H7 (cell line): Measurements from ENCODE around the gene DYSF. TPM values are rescaled to one million over a fixed set of nuclear protein-coding genes. Genes with fewer than 3 reads are reported as not detected.

Experiments
- DNase-seq: peaks from one replicate; pipeline ENCODE4 v3.0.0; 2012
- H3K27me3 ChIP-seq: 2 replicates; pipeline ENCODE4 v1.6.0; 2011; ENCODE audit warnings: mild to moderate bottlenecking, low read length; ENCODE audit not compliant: control insufficient read depth, insufficient read depth
- H3K36me3 ChIP-seq: replicated peaks from 2 replicates; pipeline ENCODE4 v1.5.1; 2011; ENCODE audit warnings: low read length; ENCODE audit not compliant: control insufficient read depth, insufficient read depth
- H3K4me3 ChIP-seq: 2 replicates; pipeline ENCODE4 v1.5.1; 2011; ENCODE audit warnings: low read depth, mild to moderate bottlenecking, control low read depth, low read length, moderate library complexity; ENCODE audit not compliant: insufficient read depth
- total RNA-seq: library from RNA; depleted of rRNA; stranded (reverse); fragments of >200 nt; shearing (Covaris generic); gene quantifications from 2 replicates; pipeline ENCODE4 v1.2.3, GENCODE V29; 2014

The DYSF gene
- total RNA-seq, 1 experiment from 2014 or later: 7.4 TPM

DNA sequence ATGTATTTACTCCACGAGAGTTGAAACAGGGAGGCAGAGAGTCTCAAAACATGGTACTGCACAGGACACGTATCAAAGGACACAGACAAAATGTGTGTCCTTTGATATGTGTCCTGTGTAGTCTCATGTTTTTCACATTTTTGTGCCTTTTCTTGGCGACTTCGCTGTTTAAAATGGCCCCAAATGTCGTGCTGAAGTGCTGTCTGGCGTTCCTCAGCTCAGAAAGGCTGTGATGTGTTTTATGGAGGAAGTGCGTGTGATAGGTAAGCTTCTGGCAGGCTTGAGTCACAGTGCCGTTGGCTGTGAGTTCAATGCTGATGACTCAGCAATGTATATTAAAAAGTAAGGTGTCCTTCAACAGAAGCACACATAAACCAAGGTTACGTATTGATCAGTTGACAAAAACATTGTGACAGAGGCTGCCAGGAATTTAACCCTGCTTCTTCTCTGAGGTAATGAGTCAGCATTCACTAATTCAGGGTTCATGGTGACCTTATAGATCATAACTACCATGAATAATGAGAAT lies 78.2 kb downstream of the DYSF start:
- Histone ChIP-seq H3K36me3 (no peaks in the 10 kb centered on the region; the same call in 1 of the 2 replicates), H3K4me3 (no peak overlapping the region), H3K27me3 (no peaks in the 10 kb centered on the region)
- no peak for DNase-seq

- Histone ChIP-seq H3K27me3 (no peaks in the 10 kb centered on the region), H3K36me3 (no peaks in the 10 kb centered on the region; the same call in 1 of the 2 replicates), H3K4me3 (no peak overlapping the region)
- DNase-seq: no peak
These were observed 79.0 kb downstream of the DYSF start for GRCh38 chr2:71532327-71532726.

GRCh38 chr2:71534201-71534600 lies 80.8 kb downstream of the DYSF start:
- DNase-seq: no peak
- Histone ChIP-seq H3K27me3 (no peaks in the 10 kb centered on the region), H3K36me3 (no peaks in the 10 kb centered on the region; the same call in 1 of the 2 replicates)

GRCh38 chr2:71534826-71535225 lies 81.5 kb downstream of the DYSF start:
- no peak for DNase-seq
- H3K4me3 ChIP-seq: no peak overlapping the region
- H3K27me3 ChIP-seq: no peaks in the 10 kb centered on the region
- no peaks in the 10 kb centered on the region; the same call in 1 of the 2 replicates for H3K36me3 ChIP-seq

More at GRCh38 chr2:71534201-71534600, 80.8 kb downstream of the DYSF start:
- H3K4me3 ChIP-seq: no peak overlapping the region

DNA sequence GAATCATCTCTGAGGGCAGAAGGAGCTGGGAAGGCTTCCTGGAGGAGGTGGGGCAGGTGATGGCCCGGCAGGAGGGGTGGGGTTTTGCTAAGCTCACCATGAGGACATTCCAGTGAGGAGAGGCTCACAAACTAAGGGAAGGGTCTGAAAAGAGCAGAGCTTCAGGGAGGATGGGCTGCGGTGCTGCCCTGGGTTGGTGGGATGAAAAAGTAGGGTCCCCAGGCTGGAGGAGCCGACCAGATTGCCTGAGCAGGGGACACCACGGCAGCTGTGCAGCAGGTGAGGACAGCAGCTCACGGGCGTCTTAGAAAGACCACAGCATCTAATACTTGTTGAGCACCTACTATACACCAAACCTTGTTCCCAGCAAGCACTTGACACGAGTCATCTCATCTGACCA lies 82.2 kb downstream of the DYSF start:
- no peak overlapping the region for H3K4me3 ChIP-seq

DNA sequence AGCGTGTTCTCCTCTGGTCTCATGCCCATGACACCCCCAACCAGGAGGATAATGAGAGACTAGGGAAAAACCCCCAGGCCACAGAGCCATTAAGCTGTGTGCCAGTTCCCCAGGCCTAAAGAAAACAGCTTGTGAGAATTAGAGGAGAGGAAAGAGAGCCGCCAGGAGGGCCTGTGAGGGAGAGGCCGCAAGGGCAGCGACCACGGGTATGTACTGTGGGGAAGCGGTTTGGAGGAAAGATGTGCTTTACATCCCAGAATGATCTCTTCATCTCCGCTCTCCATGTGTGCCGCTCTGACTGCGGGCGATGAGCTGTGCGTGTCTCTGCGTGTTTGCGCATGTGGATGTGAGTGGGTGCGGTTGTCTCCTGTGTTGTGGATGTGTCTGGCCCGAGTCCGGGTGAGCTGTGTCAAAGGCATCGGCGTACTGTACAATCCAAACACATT lies 82.9 kb downstream of the DYSF start:
- H3K4me3 ChIP-seq: no peak overlapping the region
- no peaks in the 10 kb centered on the region; the same call in 1 of the 2 replicates for H3K36me3 ChIP-seq
- no peak for DNase-seq
- no peaks in the 10 kb centered on the region for H3K27me3 ChIP-seq

More for the DNA sequence above, 82.2 kb downstream of the DYSF start:
- peak; percentile 26 for DNase-seq
- Histone ChIP-seq H3K27me3 (no peaks in the 10 kb centered on the region), H3K36me3 (no peaks in the 10 kb centered on the region; the same call in 1 of the 2 replicates)

GRCh38 chr2:71538241-71538640 lies 84.9 kb downstream of the DYSF start:
- H3K4me3 ChIP-seq: no peak overlapping the region
- no peaks in the 10 kb centered on the region for H3K27me3 ChIP-seq
- DNase-seq: no peak
- H3K36me3 ChIP-seq: no peaks in the 10 kb centered on the region; the same call in 1 of the 2 replicates

DNA sequence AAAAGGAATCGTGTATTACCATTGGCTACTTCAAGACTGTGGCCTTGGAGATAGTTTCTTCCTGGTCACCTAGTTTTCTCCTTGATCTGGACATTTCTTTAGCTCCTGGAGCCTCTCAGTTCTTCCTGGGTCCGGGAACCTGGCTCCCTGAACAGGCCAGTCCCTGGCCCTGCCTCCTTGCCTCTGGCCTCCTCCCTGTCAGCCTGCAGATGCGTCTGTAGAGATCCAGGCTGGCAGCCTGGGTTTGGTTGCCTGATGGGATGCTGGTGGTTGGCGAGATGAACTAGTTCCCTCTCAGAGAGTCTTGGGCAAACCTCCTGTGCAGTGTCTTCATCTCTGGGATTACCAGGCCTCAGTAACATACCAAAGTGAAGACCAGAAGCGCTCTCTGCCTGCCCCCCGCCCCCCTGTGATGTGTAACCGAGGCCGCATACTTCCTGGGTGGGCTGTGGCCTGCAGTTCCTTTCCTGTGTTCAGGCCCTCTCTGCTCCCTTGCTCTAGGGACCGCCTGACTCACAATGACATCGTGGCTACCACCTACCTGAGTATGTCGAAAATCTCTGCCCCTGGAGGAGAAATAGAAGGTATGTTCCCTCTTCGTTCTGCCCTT lies 85.4 kb downstream of the DYSF start:
- H3K36me3 ChIP-seq: no peaks in the 10 kb centered on the region; the same call in 1 of the 2 replicates
- H3K27me3 ChIP-seq: no peaks in the 10 kb centered on the region
- no peak overlapping the region for H3K4me3 ChIP-seq
- peak; percentile 25 for DNase-seq

- no peaks in the 10 kb centered on the region for H3K36me3 ChIP-seq
- H3K27me3 ChIP-seq: no peaks in the 10 kb centered on the region
- no peak overlapping the region for H3K4me3 ChIP-seq
- DNase-seq: no peak
These were observed 87.5 kb downstream of the DYSF start for GRCh38 chr2:71540818-71541217.

DNA sequence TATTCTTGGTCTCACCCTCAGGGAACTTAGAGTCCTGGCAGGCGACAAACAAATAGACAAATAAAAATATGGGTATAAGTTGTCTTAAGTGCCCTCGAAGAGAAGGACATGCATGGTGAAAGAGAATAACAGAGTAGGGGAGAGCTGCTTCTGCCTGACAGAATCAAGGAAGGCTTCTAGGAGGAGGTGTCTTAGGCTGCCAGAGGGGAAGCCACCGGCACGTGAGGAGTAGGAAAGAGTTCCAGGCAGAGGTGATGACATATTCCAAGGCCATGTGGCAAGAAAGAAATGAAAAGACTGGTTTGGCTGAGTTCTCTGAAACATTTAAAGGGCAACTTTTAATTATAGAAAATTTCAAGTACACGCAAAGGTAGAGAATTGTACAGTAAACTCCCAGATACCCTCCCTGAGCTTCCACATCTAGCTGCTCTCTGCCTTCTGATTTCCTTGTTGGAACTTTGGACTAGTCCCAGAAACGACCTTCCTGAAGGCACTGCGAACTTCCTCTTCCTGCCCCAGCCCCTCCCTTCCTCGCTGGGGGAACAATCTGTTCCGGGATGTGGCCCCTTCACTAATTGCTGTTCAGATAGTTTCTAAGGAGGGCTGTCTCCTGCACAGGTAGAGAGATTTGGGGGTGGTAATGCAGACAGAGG lies 91.7 kb downstream of the DYSF start:
- no peak overlapping the region for H3K4me3 ChIP-seq
- no peaks in the 10 kb centered on the region for H3K27me3 ChIP-seq
- DNase-seq: no peak
- no peaks in the 10 kb centered on the region for H3K36me3 ChIP-seq

DNA sequence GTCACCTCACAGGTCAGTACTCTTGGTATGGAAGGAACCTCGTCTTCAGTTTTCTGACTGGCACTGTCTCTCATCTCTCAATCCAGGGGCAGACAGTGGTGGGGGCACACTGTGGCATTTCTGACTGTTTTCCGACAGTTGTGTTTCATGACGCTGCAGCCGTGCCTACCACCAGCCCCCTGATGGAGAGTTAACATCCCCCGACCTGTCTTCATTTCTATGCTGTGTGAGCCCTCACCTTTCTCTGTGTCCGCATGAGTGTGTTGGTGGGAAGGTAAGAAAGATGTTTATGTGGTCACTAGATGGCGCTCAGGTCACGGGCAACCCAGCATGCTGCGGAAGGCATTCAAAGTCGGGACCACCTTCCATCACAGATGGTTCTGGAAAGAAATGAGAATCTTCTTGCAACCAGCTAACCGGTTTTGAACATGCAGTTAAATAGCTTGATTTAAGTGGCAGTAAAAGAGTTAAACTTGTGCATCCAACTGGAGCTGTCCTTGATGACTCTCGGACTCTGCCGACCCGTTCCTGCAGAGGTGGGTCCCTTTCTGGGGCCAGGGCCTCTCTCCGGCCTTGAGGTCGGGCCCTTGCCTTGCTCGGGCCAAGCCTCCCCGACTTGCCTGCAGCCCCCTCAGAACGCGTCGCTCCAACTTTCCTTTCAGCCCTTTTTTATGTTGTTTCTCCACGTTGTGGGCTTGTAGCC lies 92.4 kb downstream of the DYSF start:
- no peak overlapping the region for H3K4me3 ChIP-seq
- no peaks in the 10 kb centered on the region for H3K36me3 ChIP-seq
- H3K27me3 ChIP-seq: no peaks in the 10 kb centered on the region
- peak; percentile 93 for DNase-seq

- Histone ChIP-seq H3K36me3 (no peaks in the 10 kb centered on the region), H3K27me3 (no peaks in the 10 kb centered on the region), H3K4me3 (no peak overlapping the region)
- DNase-seq: peak; percentile 26
These were observed 92.9 kb downstream of the DYSF start for GRCh38 chr2:71546275-71546638.

- no peaks in the 10 kb centered on the region for H3K27me3 ChIP-seq
- H3K4me3 ChIP-seq: no peak overlapping the region
- DNase-seq: peak; percentile 35
- no peaks in the 10 kb centered on the region for H3K36me3 ChIP-seq
These were observed 93.5 kb downstream of the DYSF start for GRCh38 chr2:71546777-71547281.

DNA sequence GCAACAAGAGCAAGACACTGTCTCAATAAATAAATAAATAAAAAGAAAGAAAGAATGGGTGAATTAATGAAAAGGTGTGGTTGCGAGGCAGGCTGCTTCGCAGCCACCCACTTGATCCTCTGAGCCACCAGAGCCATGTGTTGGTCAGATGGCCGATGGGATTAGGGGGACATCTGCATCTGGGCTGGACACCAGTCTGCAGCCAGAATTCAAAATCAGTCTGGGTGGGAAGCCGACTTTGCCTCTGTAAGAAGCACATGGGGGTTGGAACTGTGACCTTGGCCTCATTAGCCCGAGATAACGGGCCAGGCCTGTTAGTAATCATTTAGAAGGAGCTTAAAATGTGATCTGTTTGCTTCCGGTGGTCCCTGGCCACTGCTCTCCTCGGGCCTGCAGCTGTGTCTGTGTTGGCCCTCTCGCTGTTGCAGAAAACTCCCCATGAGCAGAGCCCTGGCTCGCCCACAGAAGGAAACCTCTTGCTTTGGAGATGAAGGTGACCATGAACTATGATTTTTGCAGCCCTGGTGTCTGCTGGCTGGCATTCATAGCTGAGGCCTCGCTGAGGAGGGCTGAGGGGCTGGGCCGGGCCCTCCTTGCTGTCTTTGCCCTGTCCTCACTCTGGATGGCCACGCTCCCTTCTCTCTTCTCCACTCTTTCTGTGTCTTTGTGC lies 94.4 kb downstream of the DYSF start:
- Histone ChIP-seq H3K36me3 (no peaks in the 10 kb centered on the region), H3K4me3 (no peak overlapping the region), H3K27me3 (no peaks in the 10 kb centered on the region)
- no peak for DNase-seq
